Measurements from ENCODE around the gene ERCC4.
"Not testable (repeated sequence)": the region's sequence is repeated elsewhere in the genome, so short reads cannot be mapped to it uniquely, and the experiment has no call there.

The ERCC4 gene

DNA sequence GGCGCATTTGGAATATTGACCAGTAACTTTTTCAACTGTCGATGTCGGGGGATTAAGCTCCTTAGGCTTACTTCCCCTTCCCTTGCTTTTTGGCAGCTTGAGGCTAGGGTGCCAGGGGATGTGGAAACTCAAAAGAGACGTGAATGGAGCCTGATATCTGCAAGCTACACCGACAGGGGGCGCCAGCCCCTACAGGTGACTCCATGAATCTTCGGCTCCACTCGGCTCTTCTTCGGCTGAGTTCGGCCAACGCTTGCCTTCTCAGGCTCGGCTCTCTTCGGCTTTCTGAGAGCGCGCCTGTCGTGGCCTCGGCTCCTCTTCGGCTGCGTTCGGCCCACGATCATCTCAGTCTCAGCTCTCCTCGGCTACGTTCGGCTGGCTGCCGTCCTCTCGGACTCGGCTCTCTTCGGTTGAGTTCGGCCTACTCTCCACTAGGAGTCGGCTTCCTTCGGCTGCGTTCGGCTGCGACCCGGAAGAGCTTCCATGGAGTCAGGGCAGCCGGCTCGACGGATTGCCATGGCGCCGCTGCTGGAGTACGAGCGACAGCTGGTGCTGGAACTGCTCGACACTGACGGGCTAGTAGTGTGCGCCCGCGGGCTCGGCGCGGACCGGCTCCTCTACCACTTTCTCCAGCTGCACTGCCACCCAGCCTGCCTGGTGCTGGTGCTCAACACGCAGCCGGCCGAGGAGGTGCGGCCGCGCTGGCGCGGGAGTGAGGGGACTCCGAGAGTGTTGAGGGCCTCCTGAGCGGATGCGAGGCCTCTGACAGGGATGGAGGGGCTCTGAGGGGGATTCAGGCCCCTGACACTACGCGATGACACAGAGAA, at the start of gene ERCC4:
Gene ERCC4 (plus strand): TSS at position 472 of the 827 bp plus-strand sequence. CDS start 12 bp downstream, at position 484.
- no peaks in the 10 kb centered on the region for H3K9me3 Mint-ChIP-seq

DNA sequence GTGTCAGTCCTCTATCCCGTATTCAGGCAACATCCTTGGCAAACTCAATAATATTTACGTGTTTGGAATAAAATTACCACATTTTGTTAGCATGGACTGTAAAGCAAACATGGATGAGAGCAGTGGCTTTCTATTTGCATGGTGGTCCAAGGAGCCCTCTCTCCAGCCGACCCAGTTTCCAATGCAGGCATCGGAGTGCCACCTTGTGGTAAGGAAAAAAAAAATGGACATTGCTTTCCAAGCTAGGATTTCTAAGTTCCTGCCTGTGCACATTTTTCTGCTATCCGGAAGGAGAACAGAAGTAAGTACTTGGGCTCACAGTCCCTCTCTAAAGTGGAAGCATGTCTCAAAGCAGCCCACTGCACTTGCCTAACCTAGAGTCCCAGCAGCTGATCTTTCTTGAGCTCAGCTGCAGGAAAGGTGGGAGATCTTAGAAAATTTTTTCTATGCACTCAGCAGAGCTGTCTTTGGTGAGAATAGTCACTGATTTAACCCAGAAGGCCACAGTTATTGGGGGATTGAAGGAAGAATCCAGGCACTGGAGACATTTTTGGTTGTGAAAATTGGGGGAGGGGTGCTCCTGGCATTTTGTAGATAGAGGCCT, 46.0 kb upstream of the ERCC4 start:
- Mint-ChIP-seq H3K9me3 (no peaks in the 10 kb centered on the region), H3K4me3 (no peak overlapping the region), H3K4me1 (no peaks in the 10 kb centered on the region), H3K27ac (no peak overlapping the region), H3K36me3 (no peaks in the 10 kb centered on the region)
- DNase-seq (ENCODE audit: low spot score in 2 of 2) (no peak), ATAC-seq (no peak)

More for the DNA sequence above, at the start of gene ERCC4:
- DNase-seq (ENCODE audit: low spot score in 2 of 2) = peak; percentile 99 to 100
- peak; percentile 98 for ATAC-seq
- peak within 1 kb of the TSS; percentile 98 for H3K4me3 Mint-ChIP-seq
- peaks cover 28% of the 10 kb centered on the region for H3K4me1 Mint-ChIP-seq
- peaks cover 17% of the 10 kb centered on the region for H3K36me3 Mint-ChIP-seq
- peak within 1 kb of the TSS; percentile 99 for H3K27ac Mint-ChIP-seq

DNA sequence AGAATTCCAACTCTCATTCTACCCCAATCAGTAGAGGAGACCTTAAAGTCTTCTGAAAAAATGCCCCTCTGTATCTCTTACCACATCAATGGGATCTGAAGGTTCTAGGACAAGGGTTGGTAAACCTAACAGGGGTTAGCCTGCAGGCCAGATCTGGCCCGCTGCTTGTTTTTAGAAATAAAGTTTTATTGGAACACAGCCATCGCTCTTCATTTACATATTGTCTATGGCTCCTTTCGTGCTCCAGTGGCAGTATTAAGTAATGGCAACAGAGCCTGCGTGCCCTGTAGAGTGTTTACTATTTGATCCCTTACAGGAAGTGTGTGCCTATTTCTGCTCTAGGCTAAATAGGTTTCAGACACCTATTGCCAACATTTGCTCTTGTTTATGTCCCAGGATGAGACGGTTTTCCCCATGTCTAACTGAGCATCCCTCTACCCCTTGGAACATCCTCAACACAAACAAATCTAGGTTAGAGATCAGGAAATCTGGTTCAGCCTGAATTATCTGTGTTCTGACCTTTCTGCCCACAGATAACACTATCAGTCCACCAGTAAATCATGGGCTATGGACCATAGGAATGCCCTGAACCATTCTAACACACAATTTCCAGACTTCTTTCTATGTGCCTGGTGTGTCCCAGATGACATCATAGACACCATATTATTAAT, 44.2 kb upstream of the ERCC4 start:
- Mint-ChIP-seq H3K4me1 (no peaks in the 10 kb centered on the region), H3K36me3 (no peaks in the 10 kb centered on the region), H3K4me3 (no peak overlapping the region), H3K9me3 (no peaks in the 10 kb centered on the region), H3K27ac (no peak overlapping the region)
- ATAC-seq (no peak), DNase-seq (ENCODE audit: low spot score in 2 of 2) (no peak)

DNA sequence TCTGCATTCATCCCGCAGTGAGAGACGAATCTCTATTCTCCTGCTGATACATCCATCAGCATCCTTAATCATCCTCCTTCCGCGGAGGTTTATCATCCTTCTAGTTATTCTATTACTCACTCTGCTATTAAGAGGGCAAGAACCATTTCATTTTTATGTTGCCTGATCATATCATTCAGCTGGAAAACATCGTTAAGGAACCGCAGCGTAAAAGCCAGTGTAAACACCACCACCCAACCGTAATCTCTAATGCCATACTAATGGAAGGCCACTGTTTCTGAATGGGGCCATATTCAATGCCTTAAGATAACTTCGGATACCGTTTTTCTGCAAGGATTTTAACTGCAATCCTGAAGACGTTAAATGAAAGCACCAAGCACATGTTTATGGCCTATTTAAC, 36.7 kb upstream of the ERCC4 start:
- Mint-ChIP-seq H3K4me1 (no peaks in the 10 kb centered on the region), H3K36me3 (no peaks in the 10 kb centered on the region), H3K4me3 (no peak overlapping the region), H3K27ac (no peak overlapping the region), H3K9me3 (no peaks in the 10 kb centered on the region)
- no peak for DNase-seq (ENCODE audit: low spot score in 2 of 2)
- ATAC-seq = no peak

DNA sequence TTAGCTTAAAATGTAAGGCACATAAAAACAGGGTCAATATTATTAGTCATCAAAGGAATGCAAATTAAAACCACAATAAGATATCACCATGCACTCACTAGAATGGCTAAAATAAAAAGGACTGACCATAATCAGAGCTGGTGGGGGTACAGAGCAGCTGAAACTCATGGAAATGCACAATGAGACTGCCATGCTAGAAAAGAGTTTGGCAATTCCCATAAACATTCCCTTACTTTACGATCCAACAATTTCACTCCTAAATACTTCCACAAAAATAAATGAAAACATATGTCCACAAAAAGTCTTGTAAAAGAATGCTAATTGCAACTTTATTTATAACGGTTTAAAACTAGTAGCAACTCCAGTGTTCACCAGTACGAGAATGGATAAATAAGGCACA, 36.1 kb upstream of the ERCC4 start:
- H3K4me3 Mint-ChIP-seq = no peak overlapping the region
- H3K9me3 Mint-ChIP-seq = no peaks in the 10 kb centered on the region
- DNase-seq (ENCODE audit: low spot score in 2 of 2) = no peak

DNA sequence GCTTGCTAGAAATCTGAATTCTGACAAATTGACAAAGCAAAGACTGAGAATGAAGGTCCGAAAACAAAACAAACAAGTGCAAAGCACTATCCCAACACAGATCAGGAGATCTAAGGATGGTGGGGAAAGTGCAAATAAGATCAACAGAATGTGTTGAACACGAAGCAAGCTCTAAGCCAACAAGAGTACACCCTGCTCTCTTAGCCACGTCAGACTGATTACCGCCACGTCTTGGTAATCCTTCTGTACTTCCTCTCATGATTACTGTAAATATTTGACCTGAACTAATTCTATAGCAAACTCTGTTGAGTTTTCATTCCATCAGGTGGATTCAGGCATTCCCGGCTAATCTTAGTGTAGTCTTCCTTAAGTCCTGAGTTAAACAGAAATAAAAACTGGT, 34.3 kb upstream of the ERCC4 start:
- Mint-ChIP-seq H3K4me1 (no peaks in the 10 kb centered on the region), H3K4me3 (no peak overlapping the region), H3K36me3 (no peaks in the 10 kb centered on the region), H3K9me3 (no peaks in the 10 kb centered on the region), H3K27ac (no peak overlapping the region)
- no peak for DNase-seq (ENCODE audit: low spot score in 2 of 2)
- no peak for ATAC-seq

More for the DNA sequence above, 36.1 kb upstream of the ERCC4 start:
- no peak for ATAC-seq
- no peaks in the 10 kb centered on the region for H3K4me1 Mint-ChIP-seq
- H3K36me3 Mint-ChIP-seq = no peaks in the 10 kb centered on the region
- no peak overlapping the region for H3K27ac Mint-ChIP-seq

DNA sequence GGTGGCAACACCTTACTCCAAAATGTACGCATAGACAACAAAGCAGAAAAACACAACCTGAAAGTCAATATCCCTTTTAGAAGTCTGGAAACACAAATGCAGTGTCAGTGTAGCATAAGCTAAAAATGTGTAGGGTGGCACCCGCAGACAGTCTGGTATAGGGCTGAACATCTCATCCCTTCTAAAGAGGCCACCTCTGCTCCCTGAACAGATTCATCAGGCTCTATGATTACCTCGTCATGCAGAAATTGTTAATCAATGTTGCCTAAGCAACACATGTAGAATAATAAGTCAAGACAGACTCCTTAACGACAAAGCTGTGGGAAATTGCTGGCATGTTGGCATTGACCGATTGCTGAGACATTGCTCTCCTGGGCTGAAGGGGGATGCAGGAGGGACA, 33.3 kb upstream of the ERCC4 start:
- DNase-seq (ENCODE audit: low spot score in 2 of 2) (no peak), ATAC-seq (no peak)
- no peaks in the 10 kb centered on the region for H3K9me3 Mint-ChIP-seq
- no peaks in the 10 kb centered on the region for H3K4me1 Mint-ChIP-seq
- H3K27ac Mint-ChIP-seq = no peak overlapping the region
- H3K4me3 Mint-ChIP-seq = no peak overlapping the region
- H3K36me3 Mint-ChIP-seq = no peaks in the 10 kb centered on the region

DNA sequence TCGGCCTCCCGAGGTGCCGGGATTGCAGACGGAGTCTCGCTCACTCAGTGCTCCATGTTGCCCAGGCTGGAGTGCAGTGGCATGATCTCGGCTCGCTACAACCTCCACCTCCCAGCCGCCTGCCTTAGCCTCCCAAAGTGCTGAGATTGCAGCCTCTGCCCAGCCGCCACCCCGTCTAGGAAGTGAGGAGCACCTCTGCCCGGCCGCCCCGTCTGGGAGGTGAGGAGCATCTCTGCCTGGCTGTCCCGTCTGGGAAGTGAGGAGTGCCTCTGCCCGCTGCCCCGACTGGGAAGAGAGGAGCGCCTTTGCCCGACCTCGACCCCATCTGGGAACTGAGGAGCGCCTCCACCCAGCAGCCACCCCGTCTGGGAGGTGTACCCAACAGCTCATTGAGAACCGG, 30.6 kb upstream of the ERCC4 start:
- not testable (repeated sequence) for ATAC-seq; H3K9me3 Mint-ChIP-seq; H3K27ac Mint-ChIP-seq; H3K36me3 Mint-ChIP-seq; DNase-seq (ENCODE audit: low spot score in 2 of 2); H3K4me3 Mint-ChIP-seq; H3K4me1 Mint-ChIP-seq

DNA sequence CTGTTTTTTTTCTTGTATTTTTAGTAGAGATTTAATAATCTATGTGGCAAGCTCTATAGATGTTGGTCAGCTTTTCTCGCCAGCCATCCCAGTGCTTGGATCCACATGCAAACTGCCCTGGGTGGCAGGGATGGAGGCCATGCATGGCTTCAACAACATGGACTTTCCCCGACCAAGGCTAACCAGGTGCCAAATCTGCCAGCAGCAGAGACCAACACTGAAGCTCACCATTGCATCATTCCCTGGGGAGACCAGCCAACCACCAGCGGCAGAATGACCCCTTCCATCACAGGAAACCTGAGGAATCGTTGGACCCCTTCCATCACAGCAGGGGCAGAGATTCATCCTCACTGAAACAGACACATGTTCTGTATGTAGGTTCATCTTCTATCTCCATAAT, 27.7 kb upstream of the ERCC4 start:
- no peaks in the 10 kb centered on the region for H3K4me1 Mint-ChIP-seq
- no peak overlapping the region for H3K4me3 Mint-ChIP-seq
- ATAC-seq = no peak

DNA sequence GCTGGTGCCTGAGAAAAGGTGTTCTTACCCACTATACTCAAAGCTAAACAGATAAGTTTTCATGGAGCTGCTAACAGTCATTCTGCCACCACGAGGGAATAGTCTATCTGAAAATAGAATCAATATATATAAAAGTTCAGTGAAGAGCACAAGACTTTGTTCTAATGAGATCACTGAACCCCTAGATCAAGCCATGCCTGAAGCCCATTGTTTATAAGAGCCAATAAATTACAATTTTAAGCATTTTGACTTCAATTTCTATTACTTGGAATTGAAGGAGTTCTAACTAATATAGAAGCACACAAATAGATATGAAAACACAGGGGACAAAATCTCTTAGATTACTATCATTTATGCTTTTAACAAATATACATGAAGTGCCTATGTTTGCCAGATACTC, 24.4 kb upstream of the ERCC4 start:
- H3K9me3 Mint-ChIP-seq = no peaks in the 10 kb centered on the region
- no peak overlapping the region for H3K27ac Mint-ChIP-seq
- H3K4me3 Mint-ChIP-seq = no peak overlapping the region
- no peaks in the 10 kb centered on the region for H3K4me1 Mint-ChIP-seq
- no peaks in the 10 kb centered on the region for H3K36me3 Mint-ChIP-seq
- no peak for DNase-seq (ENCODE audit: low spot score in 2 of 2)
- no peak for ATAC-seq

More for the DNA sequence above, 27.7 kb upstream of the ERCC4 start:
- DNase-seq (ENCODE audit: low spot score in 2 of 2) = no peak
- H3K36me3 Mint-ChIP-seq = no peaks in the 10 kb centered on the region
- no peak overlapping the region for H3K27ac Mint-ChIP-seq
- H3K9me3 Mint-ChIP-seq = no peaks in the 10 kb centered on the region

DNA sequence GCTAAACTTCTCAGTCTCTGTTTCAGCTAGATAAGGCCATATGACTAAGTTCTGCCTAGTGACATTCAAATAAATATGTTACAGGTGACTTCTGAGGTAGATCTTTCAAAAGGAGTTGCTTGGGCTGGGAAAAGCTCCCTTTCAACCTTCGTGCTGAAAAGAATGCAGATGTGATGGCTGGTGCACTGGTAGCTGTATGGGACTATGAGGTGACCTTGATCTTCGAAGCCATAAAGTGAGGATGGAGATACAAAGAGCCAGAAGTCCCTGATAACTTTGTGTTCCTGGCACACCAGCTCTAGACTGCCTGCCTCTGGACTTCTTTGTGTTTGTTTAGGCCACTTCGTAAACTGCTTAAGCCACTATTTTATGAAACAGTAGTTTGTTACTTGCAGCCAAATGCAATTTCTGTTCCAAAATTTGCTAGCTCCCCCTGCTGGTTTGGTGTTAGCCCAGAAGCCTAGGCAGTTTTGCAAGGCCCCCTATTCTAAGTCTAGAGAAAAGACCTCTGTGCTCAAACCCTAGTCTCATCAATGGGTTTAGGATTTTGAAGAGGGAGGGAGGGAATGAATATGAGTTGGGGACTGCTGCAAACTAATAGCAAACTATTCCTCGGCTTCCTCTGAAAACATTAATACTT, 23.3 kb upstream of the ERCC4 start:
- H3K27ac Mint-ChIP-seq = no peak overlapping the region
- ATAC-seq (no peak), DNase-seq (ENCODE audit: low spot score in 2 of 2) (no peak)
- no peak overlapping the region for H3K4me3 Mint-ChIP-seq
- no peaks in the 10 kb centered on the region for H3K36me3 Mint-ChIP-seq
- H3K4me1 Mint-ChIP-seq = no peaks in the 10 kb centered on the region
- no peaks in the 10 kb centered on the region for H3K9me3 Mint-ChIP-seq

DNA sequence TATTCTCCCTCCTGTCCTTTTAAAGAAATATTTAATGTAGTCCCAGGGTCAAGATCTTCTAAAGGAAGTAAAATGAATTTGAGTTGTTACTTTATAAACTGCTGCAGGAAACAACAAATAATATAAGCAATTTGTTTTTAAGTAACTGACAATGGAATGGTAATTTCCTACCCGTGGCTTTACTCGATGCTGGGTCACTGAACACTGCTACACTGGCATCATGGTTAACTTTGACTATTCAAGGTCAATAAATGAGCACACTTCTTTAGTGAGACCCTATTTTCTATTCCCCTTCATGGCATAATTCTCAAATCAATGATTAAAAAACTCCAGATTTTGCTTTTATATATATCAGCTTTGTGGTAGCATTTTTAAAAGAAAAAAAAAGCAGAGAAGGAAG, 22.1 kb upstream of the ERCC4 start:
- ATAC-seq = no peak
- Mint-ChIP-seq H3K4me1 (no peaks in the 10 kb centered on the region), H3K4me3 (no peak overlapping the region), H3K9me3 (no peaks in the 10 kb centered on the region), H3K27ac (no peak overlapping the region), H3K36me3 (no peaks in the 10 kb centered on the region)
- DNase-seq (ENCODE audit: low spot score in 2 of 2) = no peak

DNA sequence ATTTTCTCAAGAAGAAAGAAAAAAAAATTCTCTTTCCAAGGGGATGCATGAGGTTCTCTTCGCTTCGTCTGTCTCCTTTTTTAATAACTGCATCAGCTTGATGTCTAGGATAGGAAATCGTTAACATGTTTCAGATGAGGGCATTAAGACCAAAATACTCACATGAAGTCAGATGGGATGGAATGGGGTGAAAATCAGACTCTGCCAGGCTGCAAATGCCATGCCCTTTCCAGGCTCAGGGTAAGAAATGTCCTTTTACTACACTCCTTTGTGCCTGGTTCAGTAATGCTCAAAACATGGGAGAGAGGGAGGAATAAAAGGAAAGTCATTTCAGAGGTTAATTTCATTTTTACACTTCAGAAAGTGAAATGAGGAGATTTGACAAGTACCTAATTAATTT, 21.7 kb upstream of the ERCC4 start:
- Mint-ChIP-seq H3K27ac (no peak overlapping the region), H3K9me3 (no peaks in the 10 kb centered on the region), H3K4me1 (no peaks in the 10 kb centered on the region), H3K4me3 (no peak overlapping the region), H3K36me3 (no peaks in the 10 kb centered on the region)
- ATAC-seq = no peak
- no peak for DNase-seq (ENCODE audit: low spot score in 2 of 2)

DNA sequence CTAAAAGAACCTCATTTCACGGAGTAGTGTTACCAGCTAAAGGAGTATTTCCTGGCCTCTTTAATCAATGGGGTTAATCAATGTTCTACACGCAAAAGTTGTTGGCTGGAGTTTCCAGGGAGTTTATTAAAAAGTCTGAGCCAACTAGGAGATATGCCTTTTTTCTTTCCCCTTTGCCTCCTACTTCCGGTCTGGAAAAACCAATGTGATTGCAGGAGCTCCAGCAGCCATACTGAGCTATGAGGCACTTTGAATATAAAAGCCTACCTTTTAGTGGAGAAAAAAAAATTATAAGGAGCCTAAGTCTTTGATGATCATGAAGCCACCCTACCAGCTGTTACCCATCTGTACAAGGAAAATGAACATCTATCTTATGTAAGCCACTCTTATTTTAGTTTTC, 17.9 kb upstream of the ERCC4 start:
- Mint-ChIP-seq H3K4me3 (no peak overlapping the region), H3K9me3 (no peaks in the 10 kb centered on the region), H3K27ac (no peak overlapping the region), H3K36me3 (no peaks in the 10 kb centered on the region), H3K4me1 (peaks cover 8% of the 10 kb centered on the region)
- ATAC-seq (no peak), DNase-seq (ENCODE audit: low spot score in 2 of 2) (no peak)

DNA sequence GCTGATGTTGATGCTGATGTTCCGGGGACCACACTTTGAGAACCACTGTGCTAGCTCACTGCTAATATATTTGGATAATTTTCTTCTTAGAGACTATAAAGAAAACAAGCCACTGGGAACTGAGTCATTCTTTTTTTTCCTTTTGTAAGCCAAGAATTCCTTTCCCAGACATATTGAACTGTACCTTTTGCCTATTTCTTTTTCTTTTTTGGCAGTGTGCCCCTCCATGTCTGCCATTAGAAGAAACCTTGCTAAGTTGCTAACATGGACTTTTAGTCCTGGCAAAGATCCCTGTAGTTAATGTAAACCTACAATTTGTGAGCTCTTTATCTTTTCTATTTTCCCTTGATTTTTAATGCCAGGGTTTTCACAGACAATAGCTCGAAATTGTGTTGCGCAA, 17.3 kb upstream of the ERCC4 start:
- Mint-ChIP-seq H3K27ac (no peak overlapping the region), H3K4me3 (no peak overlapping the region)

More for the DNA sequence above, 17.3 kb upstream of the ERCC4 start:
- Mint-ChIP-seq H3K36me3 (no peaks in the 10 kb centered on the region), H3K9me3 (no peaks in the 10 kb centered on the region), H3K4me1 (peaks cover 8% of the 10 kb centered on the region)
- ATAC-seq (no peak), DNase-seq (ENCODE audit: low spot score in 2 of 2) (no peak)
